Kidney tubule cell (primary cell): ENCODE results near the gene PGA3.
"Not testable (repeated sequence)": the region's sequence is repeated elsewhere in the genome, so short reads cannot be mapped to it uniquely, and the experiment has no call there.

ENCODE experiments used
- DNase-seq: peaks from one replicate; pipeline ENCODE4 v3.0.0-alpha.2; 2018; ENCODE audit warnings: low spot score

Gene PGA3

GRCh38 chr11:61202950-61203746 lies at the start of gene PGA3:
Gene PGA3, plus strand, starts transcription at chr11:61203515. Its CDS starts 50 bp downstream, at chr11:61203565.
- DNase-seq, result not testable (repeated sequence)

DNA sequence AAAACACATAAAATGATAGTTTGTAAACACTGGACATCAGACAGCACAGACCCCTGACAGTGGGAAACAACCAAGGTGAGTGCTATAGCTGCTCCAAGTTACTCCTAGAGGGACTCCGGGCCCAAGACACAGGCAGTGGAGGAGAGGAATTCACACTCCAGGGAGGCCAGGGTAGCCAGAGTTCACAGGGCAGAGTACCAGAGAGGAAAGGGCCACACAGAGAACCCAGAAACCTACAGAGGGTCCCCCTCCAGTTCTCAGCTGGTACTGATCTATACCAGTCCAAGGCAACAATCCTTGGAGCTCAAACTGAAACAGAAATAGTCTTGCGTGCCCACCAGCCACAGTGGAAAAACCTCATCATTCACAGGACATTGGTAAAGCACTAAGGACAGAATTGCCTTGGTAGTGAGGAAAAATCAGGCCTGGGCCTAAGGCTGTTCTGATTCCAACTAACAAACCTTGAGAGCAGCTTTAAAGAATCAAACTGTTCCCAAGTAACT lies 49.7 kb upstream of the PGA3 start:
- DNase-seq, result no peak

- DNase-seq, result no peak
Observed at GRCh38 chr11:61154528-61154927, 48.8 kb upstream of the PGA3 start.

DNA sequence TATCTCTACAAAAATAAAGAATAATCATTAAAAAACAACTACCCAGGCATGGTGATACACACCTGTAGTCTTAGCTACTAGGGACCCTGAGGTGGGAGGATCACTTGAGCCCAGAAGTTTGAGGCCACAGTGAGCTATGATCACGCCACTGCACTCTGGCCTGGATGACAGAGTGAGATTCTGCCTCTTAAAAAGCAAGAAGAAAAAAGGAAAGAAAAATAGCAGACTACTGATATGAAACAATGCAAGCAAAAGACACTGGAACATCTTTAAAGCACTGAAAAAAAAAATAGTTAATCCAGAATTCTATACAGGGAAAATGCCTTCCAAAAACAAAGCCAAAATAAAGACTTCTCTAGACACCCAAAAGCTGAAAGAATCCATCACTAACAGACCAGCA lies 48.0 kb upstream of the PGA3 start:
- DNase-seq, result no peak

GRCh38 chr11:61155741-61156140 lies 47.6 kb upstream of the PGA3 start:
- no peak for DNase-seq

- peak; percentile 23 for DNase-seq
Observed at GRCh38 chr11:61157743-61158142, 45.6 kb upstream of the PGA3 start.

- peak; percentile 74 for DNase-seq
Observed at GRCh38 chr11:61158691-61159381, 44.5 kb upstream of the PGA3 start.

- DNase-seq, result peak; percentile 38
Observed at GRCh38 chr11:61160487-61161189, 42.7 kb upstream of the PGA3 start.

- peak; percentile 92 for DNase-seq
Observed at GRCh38 chr11:61161190-61162091, 41.9 kb upstream of the PGA3 start, which contains the start of gene VPS37C. Gene VPS37C, minus strand, starts transcription at chr11:61161426. Its CDS starts 22,597 bp downstream, at chr11:61138829.

DNA sequence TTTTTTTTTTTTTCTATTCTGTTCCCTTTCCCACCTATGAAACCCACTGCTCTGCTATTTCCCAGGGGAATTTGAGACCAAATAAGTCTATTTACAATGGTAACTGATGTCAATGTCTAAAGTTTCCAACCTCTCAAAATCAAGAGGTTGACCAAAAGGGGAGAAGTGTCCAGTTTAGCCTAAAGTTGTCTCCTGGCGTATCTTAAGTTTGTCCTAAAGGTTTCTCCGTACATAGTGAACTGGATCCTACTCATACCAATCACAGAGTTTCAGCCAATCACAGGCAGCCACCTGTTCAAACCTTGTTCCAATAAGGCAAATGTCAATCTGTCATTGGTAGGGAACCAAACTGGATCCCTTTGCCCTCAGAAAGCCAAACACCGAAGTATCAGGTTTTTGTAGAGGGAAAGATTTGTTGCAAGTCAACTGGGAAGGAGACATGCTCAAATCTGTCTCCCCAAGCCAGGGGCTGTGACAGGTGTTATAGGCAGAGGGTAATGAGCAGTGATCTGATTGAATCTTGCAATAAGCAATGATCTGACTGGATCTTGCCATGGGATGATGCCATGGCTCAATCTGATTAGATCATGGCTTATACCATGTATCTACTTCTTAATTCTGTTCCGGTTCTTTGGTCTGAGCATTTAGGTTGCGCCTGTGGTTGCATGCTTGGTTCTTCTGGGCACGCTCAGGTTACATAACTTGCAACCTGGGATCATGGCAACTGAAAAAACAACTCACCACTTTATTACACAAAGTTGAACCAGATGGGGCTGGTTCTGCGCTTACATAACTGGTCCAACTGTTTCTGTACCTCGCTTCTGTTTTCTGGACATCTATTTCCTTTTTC lies 41.0 kb upstream of the PGA3 start:
- peak; percentile 69 for DNase-seq

DNA sequence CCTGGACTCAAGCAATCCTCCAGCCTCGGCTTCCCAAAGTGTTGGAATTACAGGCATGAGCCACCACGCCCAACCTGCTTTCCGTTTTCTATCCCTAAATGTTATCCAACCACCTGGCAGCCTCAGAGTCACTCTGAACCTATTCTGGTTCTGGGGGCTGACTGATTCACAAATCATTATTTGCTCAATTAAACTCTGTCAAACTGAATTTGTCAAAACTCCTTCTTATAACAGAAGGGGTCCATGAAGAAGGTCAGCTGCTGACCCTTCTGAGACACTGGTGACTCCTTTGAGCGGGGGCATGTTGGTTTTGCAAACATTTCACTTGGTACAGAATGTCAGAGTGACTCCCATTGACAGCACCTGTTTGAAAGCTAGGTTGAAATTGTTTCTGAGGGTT lies 40.3 kb upstream of the PGA3 start:
- DNase-seq, result no peak

DNA sequence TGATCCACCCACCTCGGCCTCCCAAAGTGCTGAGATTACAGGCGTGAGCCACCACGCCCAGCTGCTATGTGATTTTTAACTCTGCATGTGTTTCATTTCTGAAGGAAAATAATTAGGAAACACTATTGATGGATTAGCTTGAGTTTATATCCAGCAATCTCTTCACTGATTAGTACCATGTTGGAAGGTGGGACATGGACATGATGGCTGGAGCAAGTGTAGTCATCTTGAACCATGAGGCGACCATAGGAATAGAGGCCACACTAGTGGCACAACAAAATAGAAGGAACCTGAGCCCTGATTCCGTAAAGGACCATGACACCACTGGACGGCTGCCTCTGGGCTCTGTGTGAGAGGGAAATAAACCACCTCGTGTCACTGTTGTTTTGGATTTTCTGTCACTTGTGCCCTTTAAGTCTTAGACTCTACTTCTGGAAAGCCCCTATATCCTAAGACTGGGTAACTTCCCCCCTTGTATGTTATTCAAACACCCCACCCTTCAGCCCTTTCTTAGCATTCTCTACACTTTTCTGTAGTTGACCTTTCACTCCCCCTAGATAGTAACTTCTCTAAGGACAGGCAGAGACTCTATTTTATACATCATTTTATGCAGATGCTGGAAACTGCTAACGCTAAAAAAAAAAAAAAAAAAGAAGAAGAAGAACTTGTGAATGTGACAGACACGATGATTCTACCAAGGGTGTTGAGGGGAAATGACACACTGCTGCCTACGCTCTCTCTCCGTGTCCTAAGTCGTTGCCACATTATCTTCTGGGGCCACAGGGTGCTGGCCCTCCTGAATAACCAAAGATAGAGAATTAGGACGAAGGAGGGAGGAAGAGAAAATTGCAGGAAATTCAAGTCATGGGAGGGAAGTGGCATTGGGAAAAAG lies 39.4 kb upstream of the PGA3 start:
- DNase-seq, result no peak

GRCh38 chr11:61164606-61165424 lies 38.5 kb upstream of the PGA3 start:
- no peak for DNase-seq

DNA sequence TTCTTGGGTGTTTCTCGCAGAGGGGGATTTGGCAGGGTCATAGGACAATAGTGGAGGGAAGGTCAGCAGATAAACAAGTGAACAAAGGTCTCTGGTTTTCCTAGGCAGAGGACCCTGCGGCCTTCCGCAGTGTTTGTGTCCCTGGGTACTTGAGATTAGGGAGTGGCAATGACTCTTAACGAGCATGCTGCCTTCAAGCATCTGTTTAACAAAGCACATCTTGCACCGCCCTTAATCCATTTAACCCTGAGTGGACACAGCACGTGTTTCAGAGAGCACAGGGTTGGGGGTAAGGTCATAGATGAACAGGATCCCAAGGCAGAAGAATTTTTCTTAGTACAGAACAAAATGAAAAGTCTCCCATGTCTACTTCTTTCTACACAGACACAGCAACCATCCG lies 37.5 kb upstream of the PGA3 start:
- not testable (repeated sequence) for DNase-seq

- DNase-seq, result not testable (repeated sequence)
Observed at GRCh38 chr11:61166331-61166730, 37.0 kb upstream of the PGA3 start.

- DNase-seq, result no peak
Observed at GRCh38 chr11:61168042-61168688, 35.1 kb upstream of the PGA3 start.

DNA sequence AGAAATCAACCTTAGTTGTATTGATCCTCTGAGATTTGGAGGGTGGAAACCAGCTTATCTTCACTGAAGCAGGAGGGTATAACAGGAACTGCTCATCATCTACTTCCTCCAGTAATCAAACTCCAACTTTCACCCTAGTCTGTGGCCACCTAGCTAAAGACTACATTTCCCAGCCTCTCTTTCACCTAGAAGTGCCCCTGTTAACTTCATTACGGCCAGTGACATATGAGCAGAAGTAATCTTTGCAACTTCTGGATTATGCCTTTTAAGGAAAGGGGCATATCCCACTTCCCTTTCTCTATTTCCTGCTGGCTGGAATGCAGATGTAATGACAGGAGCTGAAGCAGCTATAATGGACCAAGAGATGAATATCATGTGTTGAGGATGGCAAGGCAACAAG lies 34.5 kb upstream of the PGA3 start:
- DNase-seq, result no peak

GRCh38 chr11:61170566-61170965 lies 32.7 kb upstream of the PGA3 start:
- no peak for DNase-seq
